Activated CD4-positive, alpha-beta memory T cell treated with anti-CD3 and anti-CD28 coated beads for 36 hours (primary cell): ENCODE measurements around the gene ARFRP1. TPM values are rescaled to one million over a fixed set of nuclear protein-coding genes. Genes with fewer than 3 reads are reported as not detected.
A peak's percentile ranks its signal among the peaks of the same experiment; 100 is the strongest.

Experiments
- CTCF ChIA-PET: fragments of 350-600 bp; sonication (Branson Sonifier 250); formaldehyde crosslinking; loops from one replicate; lab custom pipeline; 2021; ENCODE audit warnings: antibody characterized with exemption, inconsistent platforms; lab: Charles Lee
- POLR2A ChIA-PET: fragments of 350-600 bp; sonication (Branson Sonifier 250); formaldehyde crosslinking; loops from one replicate; lab custom pipeline; 2021; ENCODE audit warnings: antibody characterized with exemption; lab: Charles Lee
- DNase-seq: peaks from one replicate; pipeline ENCODE4 v3.0.0-alpha.2; 2020
- H3K27ac Mint-ChIP-seq: one replicate; pipeline ENCODE4 v1.8.0; 2021; ENCODE audit warnings: mixed read lengths
- H3K27me3 Mint-ChIP-seq: one replicate; pipeline ENCODE4 v1.8.0; 2021; ENCODE audit warnings: mixed read lengths
- H3K36me3 Mint-ChIP-seq: one replicate; pipeline ENCODE4 v1.8.0; 2021; ENCODE audit warnings: mixed read lengths
- H3K4me1 Mint-ChIP-seq: one replicate; pipeline ENCODE4 v1.8.0; 2021; ENCODE audit warnings: low read depth, mixed read lengths
- H3K4me3 Mint-ChIP-seq: one replicate; pipeline ENCODE4 v1.8.0; 2021; ENCODE audit warnings: mild to moderate bottlenecking, mixed read lengths
- H3K9me3 Mint-ChIP-seq: one replicate; pipeline ENCODE4 v1.8.0; 2021; ENCODE audit warnings: mixed read lengths
- intact Hi-C: fragments of 100-400 bp; cut with micrococcal nuclease; formaldehyde crosslinking; loops from one replicate; pipeline ENCODE4 v1.15.1; 2023
- total RNA-seq, 2 experiments: library from RNA; stranded (reverse); gene quantifications; one replicate each; pipeline ENCODE4 v1.2.3, GENCODE V29; 2021

ARFRP1 gene
- total RNA-seq, 2 experiments from 2014 or later: 54.6 to 58.4 TPM

DNA sequence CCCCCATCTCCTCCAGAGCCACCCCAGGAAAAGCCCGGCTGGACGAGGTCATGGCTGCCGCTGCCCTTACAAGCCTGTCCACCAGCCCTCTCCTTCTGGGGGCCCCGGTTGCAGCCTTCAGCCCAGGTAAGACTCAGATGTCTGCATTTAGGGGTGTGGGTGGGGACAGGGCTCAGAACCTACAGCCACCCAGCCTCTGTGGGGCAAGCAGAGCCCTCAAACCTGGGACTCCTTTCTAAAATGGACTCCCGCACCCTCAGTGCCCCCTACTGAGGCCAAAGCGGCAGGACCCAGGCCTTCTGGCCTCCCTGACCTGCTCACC lies 33.5 kb upstream of the ARFRP1 start:
- intact Hi-C loops: no loop called here
- CTCF ChIA-PET: interaction anchor here (0.5 to 1.5 kb wide), 2 partner anchors 34 to 80 kb away, joined by 3 to 14 read pairs; partner anchors contain the start of genes ARFRP1 and ZGPAT
- POLR2A ChIA-PET: interaction anchor here (1.0 to 2.4 kb wide), 3 partner anchors 10 to 43 kb away, joined by 5 to 10 read pairs (median 5); partner anchors contain the start of genes ARFRP1 and ZGPAT

DNA sequence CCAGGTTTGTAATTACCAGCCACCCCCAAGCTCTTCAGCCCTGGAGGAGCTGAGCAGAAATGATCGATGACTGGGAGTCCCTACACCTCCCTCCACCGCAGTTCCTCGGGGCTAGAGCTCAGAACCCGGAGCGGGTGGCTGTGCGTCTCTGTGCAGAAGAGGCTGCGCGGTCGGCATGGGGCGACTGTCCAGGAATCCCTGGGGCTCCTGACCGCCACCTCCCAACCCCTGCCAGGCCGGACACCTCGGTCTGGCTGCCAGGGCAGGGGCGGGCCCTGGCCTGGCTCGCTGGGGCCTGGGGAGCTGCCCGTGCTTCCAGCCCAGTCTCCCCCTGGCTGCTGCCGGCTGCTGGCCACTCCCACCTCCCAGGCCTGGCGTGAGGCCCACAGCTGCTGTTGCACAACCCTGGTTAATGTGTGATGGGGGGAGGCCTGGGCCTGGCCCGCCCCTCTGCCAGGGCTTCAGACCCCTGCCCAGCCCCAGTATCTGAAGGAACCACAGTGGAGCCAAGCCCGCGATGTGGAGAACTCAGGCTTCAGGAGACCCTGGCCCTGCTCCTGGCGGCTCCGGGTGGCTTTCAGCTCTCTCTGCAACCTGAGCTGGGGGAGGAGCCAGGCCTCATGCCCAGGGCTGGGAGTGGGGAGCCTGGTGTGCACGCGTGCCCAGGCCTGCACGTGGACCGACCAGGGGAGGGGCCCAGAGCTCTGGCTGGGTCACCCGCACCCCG lies 33.0 kb upstream of the ARFRP1 start:
- intact Hi-C loops: loop anchor here (1.0 kb wide), 1 partner anchor 33 kb away; the partner anchor contains the start of gene ARFRP1
- ChIA-PET POLR2A (interaction anchor here (0.9 to 2.4 kb wide), 4 partner anchors 10 to 42 kb away, joined by 5 to 10 read pairs (median 5); partner anchors contain the start of genes ARFRP1 and ZGPAT), CTCF (interaction anchor here (0.5 to 1.5 kb wide), 4 partner anchors 10 to 79 kb away, joined by 3 to 14 read pairs (median 4); partner anchors contain the start of genes ARFRP1 and ZGPAT)
- peak; percentile 55 for DNase-seq
- Mint-ChIP-seq H3K4me1 (peaks cover 18% of the 10 kb centered on the region), H3K36me3 (peaks cover 5% of the 10 kb centered on the region), H3K27me3 (no peaks in the 10 kb centered on the region), H3K27ac (no peak overlapping the region), H3K4me3 (peak overlapping the region; percentile 64), H3K9me3 (no peaks in the 10 kb centered on the region)

More for the DNA sequence above, 33.5 kb upstream of the ARFRP1 start:
- Mint-ChIP-seq H3K4me3 (no peak overlapping the region), H3K9me3 (no peaks in the 10 kb centered on the region), H3K27me3 (no peaks in the 10 kb centered on the region), H3K36me3 (peaks cover 2% of the 10 kb centered on the region), H3K4me1 (peaks cover 13% of the 10 kb centered on the region), H3K27ac (no peak overlapping the region)
- DNase-seq: no peak

DNA sequence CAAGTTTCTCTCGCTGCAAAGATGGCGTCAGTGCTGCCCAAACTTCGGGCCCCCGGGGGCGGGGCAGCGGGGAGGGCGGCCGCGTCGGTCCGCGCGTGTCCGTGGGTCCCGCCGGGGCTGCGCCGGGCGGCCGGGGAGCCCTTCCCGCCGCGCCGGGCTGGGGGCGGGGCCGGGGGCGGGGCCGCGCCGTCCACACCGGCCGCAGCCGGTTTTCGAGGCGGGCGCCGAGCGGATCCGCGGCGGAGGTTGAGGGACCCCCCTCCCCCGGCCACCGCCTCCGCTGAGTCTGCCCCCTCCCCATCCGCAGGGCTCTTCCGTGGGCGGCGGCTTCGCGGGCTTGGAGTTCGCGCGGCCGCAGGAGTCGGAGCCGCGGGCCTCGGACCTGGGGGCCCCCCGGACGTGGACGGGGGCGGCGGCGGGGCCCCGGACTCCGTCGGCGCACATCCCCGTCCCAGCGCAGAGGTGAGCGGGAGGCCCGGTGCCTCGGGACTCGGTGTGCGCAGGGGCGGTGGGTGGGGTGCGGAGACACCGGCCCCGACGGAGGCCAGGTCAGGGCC lies 32.4 kb upstream of the ARFRP1 start:
- Mint-ChIP-seq H3K27me3 (no peaks in the 10 kb centered on the region), H3K4me1 (peaks cover 19% of the 10 kb centered on the region), H3K27ac (no peak overlapping the region), H3K9me3 (no peaks in the 10 kb centered on the region), H3K4me3 (peak overlapping the region; percentile 64), H3K36me3 (peaks cover 5% of the 10 kb centered on the region)
- POLR2A ChIA-PET: interaction anchor here (0.9 to 2.4 kb wide), 3 partner anchors 11 to 42 kb away, joined by 5 to 10 read pairs (median 5); no protein-coding TSS in a partner anchor
- intact Hi-C loops: loop anchor here (1.0 kb wide), 1 partner anchor 33 kb away; the partner anchor contains the start of gene ARFRP1
- CTCF ChIA-PET: interaction anchor here (0.9 to 1.5 kb wide), 3 partner anchors 10 to 33 kb away, joined by 4 to 14 read pairs (median 4); partner anchors contain the start of genes ARFRP1 and ZGPAT
- DNase-seq: peak; percentile 59

DNA sequence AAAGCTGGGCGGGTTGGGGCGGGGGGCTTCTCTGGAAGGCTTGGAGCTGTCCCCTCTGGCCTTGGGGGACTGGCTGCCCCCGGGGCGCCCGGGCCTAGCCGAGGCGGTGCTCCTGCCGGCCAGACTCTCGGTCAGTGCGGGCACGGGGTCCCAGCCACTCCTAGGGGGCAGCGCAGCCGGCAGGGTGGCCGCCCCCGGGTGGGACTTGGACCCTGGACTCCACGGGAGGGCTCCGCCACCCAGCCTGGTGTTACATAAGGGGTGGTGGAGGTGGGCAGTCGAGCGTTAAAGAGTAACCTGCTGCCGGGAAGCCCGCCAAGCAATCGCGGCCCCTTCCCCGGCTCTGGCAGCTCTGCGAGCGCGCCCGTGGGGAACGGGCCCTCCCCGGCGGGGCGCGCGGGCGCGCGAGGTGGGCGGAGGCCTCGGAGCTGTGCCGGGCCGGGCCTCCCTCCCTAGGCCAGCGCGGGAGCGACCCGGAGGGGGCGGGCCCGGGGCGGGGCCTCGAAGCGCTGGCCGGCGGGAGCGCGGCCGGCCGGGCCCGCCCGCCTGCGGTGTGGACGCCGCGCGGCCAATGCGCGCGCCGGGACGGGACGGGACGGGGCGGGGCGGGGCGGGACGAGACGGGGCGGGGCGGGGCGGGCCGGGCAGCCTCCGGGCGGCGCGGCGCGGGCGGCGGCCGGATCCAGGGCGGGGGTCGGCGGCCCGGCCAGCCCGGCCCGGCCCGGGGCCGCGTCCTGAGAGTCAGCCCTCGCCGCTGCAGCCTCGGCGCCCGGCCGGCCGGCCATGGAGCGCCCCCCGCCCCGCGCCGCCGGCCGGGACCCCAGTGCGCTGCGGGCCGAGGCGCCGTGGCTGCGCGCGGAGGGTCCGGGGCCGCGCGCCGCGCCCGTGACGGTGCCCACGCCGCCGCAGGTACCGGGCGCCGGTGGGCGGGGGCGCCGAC lies 31.6 kb upstream of the ARFRP1 start, which contains the start of gene SLC2A4RG:
Gene SLC2A4RG, plus strand, starts transcription at position 647 of the 940 bp plus-strand sequence. Its CDS starts 137 bp downstream, at position 784.
- ChIA-PET POLR2A (interaction anchor here (0.8 to 5.1 kb wide), 3 partner anchors 31 to 98 kb away, joined by 3 to 30 read pairs (median 5); partner anchors contain the start of genes ARFRP1 and ZGPAT), CTCF (interaction anchor here (0.9 to 5.2 kb wide), 2 partner anchors 32 to 202 kb away, joined by 3 to 26 read pairs; partner anchors contain the start of genes ARFRP1, PTK6 and ZGPAT)
- Mint-ChIP-seq H3K27ac (no peak within 1 kb of the TSS), H3K27me3 (no peaks in the 10 kb centered on the region), H3K36me3 (peaks cover 5% of the 10 kb centered on the region), H3K4me3 (peak within 1 kb of the TSS; percentile 64), H3K4me1 (peaks cover 19% of the 10 kb centered on the region), H3K9me3 (no peaks in the 10 kb centered on the region)
- intact Hi-C loops: loop anchor here (1.0 to 10.0 kb wide), 4 partner anchors 32 to 235 kb away; partner anchors contain the start of genes ARFRP1, RTEL1 and SAMD10
- DNase-seq: peak; percentile 74

DNA sequence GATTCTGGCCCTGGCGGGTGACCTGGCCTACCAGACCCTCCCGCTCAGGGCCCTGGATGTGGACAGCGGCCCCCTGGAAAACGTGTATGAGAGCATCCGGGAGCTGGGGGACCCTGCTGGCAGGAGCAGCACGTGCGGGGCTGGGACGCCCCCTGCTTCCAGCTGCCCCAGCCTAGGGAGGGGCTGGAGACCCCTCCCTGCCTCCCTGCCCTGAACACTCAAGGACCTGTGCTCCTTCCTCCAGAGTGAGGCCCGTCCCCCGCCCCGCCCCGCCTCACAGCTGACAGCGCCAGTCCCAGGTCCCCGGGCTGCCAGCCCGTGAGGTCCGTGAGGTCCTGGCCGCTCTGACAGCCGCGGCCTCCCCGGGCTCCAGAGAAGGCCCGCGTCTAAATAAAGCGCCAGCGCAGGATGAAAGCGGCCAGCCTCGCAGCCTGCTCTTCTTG lies 30.9 kb upstream of the ARFRP1 start:
- DNase-seq: peak; percentile 65
- Mint-ChIP-seq H3K27ac (no peak overlapping the region), H3K9me3 (no peaks in the 10 kb centered on the region), H3K4me1 (peaks cover 19% of the 10 kb centered on the region), H3K4me3 (peak overlapping the region; percentile 35), H3K36me3 (peaks cover 9% of the 10 kb centered on the region), H3K27me3 (no peaks in the 10 kb centered on the region)
- intact Hi-C loops: loop anchor here (5.0 to 10.0 kb wide), 3 partner anchors 81 to 236 kb away; partner anchors contain the start of genes RTEL1 and SAMD10
- ChIA-PET POLR2A (interaction anchor here (0.7 to 5.1 kb wide), 4 partner anchors 16 to 97 kb away, joined by 3 to 30 read pairs (median 4); partner anchors contain the start of genes ARFRP1 and ZGPAT), CTCF (interaction anchor here (0.9 to 5.2 kb wide), 3 partner anchors 32 to 201 kb away, joined by 3 to 26 read pairs (median 5); partner anchors contain the start of genes ARFRP1, PTK6 and ZGPAT)

DNA sequence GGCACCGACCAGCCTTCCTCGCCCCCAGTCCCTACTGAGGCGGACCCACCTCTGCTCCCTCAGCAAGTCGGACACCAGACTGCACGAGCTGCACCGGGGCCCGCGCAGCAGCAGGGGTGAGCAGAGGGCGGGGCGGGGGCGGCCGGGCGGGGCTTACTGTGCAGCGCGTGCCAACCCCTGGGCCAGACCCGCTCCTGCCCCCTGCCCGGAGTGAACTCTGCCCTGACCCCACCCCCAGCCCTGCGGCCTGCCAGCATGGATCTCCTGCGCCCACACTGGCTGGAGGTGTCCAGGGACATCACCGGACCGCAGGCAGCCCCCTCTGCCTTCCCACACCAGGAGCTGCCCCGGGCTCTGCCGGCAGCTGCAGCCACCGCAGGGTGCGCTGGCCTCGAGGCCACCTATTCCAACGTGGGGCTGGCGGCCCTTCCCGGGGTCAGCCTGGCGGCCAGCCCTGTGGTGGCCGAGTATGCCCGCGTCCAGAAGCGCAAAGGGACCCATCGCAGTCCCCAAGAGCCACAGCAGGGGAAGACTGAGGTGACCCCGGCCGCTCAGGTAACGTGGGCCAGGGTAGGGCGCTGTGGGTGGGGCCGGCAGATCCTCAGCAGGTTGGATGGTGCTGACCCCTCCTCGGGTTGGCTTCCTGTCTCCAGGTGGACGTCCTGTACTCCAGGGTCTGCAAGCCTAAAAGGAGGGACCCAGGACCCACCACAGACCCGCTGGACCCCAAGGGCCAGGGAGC lies 30.3 kb upstream of the ARFRP1 start:
- POLR2A ChIA-PET: interaction anchor here (0.7 to 5.1 kb wide), 3 partner anchors 16 to 40 kb away, joined by 3 to 30 read pairs (median 5); partner anchors contain the start of genes ARFRP1 and ZGPAT
- H3K9me3 Mint-ChIP-seq: no peaks in the 10 kb centered on the region
- DNase-seq: peak; percentile 41
- H3K36me3 Mint-ChIP-seq: peaks cover 10% of the 10 kb centered on the region
- H3K4me3 Mint-ChIP-seq: peak overlapping the region; percentile 35
- CTCF ChIA-PET: interaction anchor here (1.0 to 5.2 kb wide), 3 partner anchors 16 to 200 kb away, joined by 3 to 26 read pairs (median 5); partner anchors contain the start of genes ARFRP1 and ZGPAT
- intact Hi-C loops: loop anchor here (2.0 to 10.0 kb wide), 4 partner anchors 31 to 237 kb away; partner anchors contain the start of genes ARFRP1, RTEL1 and SAMD10
- peaks cover 19% of the 10 kb centered on the region for H3K4me1 Mint-ChIP-seq
- H3K27me3 Mint-ChIP-seq: no peaks in the 10 kb centered on the region
- H3K27ac Mint-ChIP-seq: no peak overlapping the region

- H3K4me3 Mint-ChIP-seq: peak overlapping the region; percentile 69
- DNase-seq: no peak
Observed at GRCh38 chr20:63737695-63737944, 29.8 kb upstream of the ARFRP1 start.

GRCh38 chr20:63736893-63737694 lies 29.3 kb upstream of the ARFRP1 start:
- H3K36me3 Mint-ChIP-seq: peaks cover 10% of the 10 kb centered on the region
- peak overlapping the region; percentile 83 for H3K27ac Mint-ChIP-seq
- H3K27me3 Mint-ChIP-seq: no peaks in the 10 kb centered on the region
- intact Hi-C loops: loop anchor here (2.0 to 10.0 kb wide), 4 partner anchors 30 to 238 kb away; partner anchors contain the start of genes ARFRP1, RTEL1 and SAMD10
- peak; percentile 73 for DNase-seq
- H3K4me1 Mint-ChIP-seq: peaks cover 19% of the 10 kb centered on the region
- H3K9me3 Mint-ChIP-seq: no peaks in the 10 kb centered on the region
- H3K4me3 Mint-ChIP-seq: peak overlapping the region; percentile 69
- ChIA-PET POLR2A (interaction anchor here (1.0 to 5.1 kb wide), 5 partner anchors 29 to 128 kb away, joined by 3 to 30 read pairs (median 3); partner anchors contain the start of genes ARFRP1, TPD52L2 and ZGPAT), CTCF (interaction anchor here (1.0 to 5.2 kb wide), 6 partner anchors 9 to 128 kb away, joined by 3 to 26 read pairs (median 4); partner anchors contain the start of genes ARFRP1, TPD52L2 and ZGPAT)

More at GRCh38 chr20:63737695-63737944, 29.8 kb upstream of the ARFRP1 start:
- peaks cover 10% of the 10 kb centered on the region for H3K36me3 Mint-ChIP-seq
- CTCF ChIA-PET: interaction anchor here (1.0 to 5.2 kb wide), 3 partner anchors 16 to 200 kb away, joined by 3 to 26 read pairs (median 5); partner anchors contain the start of genes ARFRP1 and ZGPAT
- POLR2A ChIA-PET: interaction anchor here (1.1 to 5.1 kb wide), 3 partner anchors 30 to 95 kb away, joined by 3 to 30 read pairs (median 3); partner anchors contain the start of genes ARFRP1 and ZGPAT
- H3K4me1 Mint-ChIP-seq: peaks cover 19% of the 10 kb centered on the region
- H3K9me3 Mint-ChIP-seq: no peaks in the 10 kb centered on the region
- H3K27ac Mint-ChIP-seq: no peak overlapping the region
- no peaks in the 10 kb centered on the region for H3K27me3 Mint-ChIP-seq
- intact Hi-C loops: loop anchor here (2.0 to 10.0 kb wide), 4 partner anchors 31 to 237 kb away; partner anchors contain the start of genes ARFRP1, RTEL1 and SAMD10
